ENCODE data around the gene WDR81.

Gene WDR81

GRCh38 chr17:1785930-1786329 lies 61.4 kb downstream of the WDR81 start:
- no peak for DNase-seq

- DNase-seq = no peak
Measured at GRCh38 chr17:1786708-1787107, 62.2 kb downstream of the WDR81 start.

- DNase-seq = no peak
Measured at GRCh38 chr17:1787301-1787902, 62.9 kb downstream of the WDR81 start.
